AG10803 (cell line): Measurements from ENCODE around the gene KLF11.

Experiments used
- DNase-seq: peaks from one replicate; pipeline ENCODE4 v3.0.0; 2010; ENCODE audit warnings: low read depth
- H3K4me3 ChIP-seq: 2 replicates; pipeline ENCODE4 v1.5.1; 2011; ENCODE audit warnings: mild to moderate bottlenecking, low read length, control low read depth
- CTCF ChIP-seq: conservative IDR thresholded peaks from 2 replicates; pipeline ENCODE4 v1.5.1; 2011; ENCODE audit warnings: mild to moderate bottlenecking, low read length, control low read depth, inconsistent platforms

The KLF11 gene

DNA sequence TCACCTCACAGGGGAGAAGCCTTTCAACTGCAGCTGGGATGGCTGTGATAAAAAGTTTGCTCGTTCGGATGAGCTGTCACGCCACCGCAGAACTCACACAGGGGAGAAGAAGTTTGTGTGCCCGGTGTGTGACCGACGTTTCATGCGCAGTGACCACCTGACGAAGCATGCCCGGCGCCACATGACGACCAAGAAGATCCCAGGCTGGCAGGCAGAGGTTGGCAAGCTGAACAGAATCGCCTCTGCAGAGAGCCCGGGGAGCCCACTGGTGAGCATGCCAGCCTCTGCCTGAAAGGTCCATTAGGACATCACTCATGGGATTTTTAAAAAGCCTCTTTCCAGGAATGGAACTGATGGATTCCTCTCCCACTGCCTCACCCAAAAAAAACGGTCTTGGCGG, 8.9 kb downstream of the KLF11 start:
- no peak for TF ChIP-seq CTCF
- no peak overlapping the region for H3K4me3 ChIP-seq
- no peak for DNase-seq

DNA sequence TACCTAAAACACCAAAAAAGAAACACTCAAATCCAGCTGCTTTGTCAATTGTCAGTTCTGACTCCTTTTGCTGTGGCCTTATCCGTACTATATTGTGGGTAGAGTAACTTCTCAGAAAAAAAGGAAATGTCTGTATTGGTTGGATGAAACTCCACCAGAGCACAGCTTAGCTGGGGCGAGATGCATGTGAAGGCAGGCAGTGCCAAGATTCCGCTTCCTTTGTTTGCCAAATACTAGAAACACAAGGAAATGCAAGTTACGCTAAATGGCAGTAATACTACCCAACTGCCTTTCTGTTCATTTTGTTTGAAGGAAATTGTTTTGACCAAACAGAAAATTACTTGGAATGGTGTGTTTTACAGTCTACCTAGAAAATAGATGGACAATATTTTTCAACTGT, 10.0 kb downstream of the KLF11 start:
- TF ChIP-seq CTCF = no peak
- H3K4me3 ChIP-seq = no peak overlapping the region
- DNase-seq = no peak

DNA sequence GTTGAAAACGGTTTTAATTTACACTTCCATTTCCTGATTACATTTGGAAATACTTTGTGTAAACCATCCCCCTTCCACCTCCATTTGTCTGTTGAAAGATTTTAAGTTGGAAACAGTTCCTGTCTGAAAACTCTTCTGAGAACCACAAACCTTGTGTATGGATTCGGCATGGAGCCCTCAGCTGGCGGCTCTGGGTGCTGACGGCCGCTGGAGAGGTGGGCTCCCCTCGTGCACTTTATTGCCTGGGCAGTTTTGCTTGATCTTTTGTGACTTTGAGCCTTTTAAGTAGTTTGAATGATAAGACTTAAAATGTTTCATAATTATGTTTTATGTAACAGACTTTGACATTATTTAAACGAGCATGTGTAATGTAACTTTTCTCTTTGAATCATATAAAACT, 11.1 kb downstream of the KLF11 start:
- DNase-seq = no peak
- TF ChIP-seq CTCF = no peak
- H3K4me3 ChIP-seq = no peak overlapping the region

DNA sequence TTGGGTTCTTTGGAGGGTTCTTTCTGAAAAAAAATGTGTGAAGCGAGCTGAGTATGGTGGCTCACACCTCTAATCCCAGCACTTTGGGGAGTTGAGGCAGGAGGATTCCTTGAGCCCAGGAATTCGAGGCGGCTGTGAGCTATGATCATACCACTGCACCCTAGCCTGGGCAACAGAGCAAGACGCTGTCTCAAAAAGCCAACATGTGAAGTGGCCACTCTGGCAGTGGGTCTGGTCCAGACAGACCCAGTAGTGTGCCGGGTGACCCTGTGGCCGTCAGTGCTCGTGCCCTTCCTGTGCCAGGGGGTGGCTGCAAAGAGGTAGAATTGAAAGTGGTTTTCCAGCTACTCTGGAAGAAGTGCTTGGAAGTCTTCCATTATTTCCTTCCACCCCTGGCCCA, 11.6 kb downstream of the KLF11 start:
- no peak for TF ChIP-seq CTCF
- no peak overlapping the region for H3K4me3 ChIP-seq
- no peak for DNase-seq

GRCh38 chr2:10056439-10056838, 13.1 kb downstream of the KLF11 start:
- TF ChIP-seq CTCF = no peak
- DNase-seq = peak; percentile 12
- H3K4me3 ChIP-seq = no peak overlapping the region

DNA sequence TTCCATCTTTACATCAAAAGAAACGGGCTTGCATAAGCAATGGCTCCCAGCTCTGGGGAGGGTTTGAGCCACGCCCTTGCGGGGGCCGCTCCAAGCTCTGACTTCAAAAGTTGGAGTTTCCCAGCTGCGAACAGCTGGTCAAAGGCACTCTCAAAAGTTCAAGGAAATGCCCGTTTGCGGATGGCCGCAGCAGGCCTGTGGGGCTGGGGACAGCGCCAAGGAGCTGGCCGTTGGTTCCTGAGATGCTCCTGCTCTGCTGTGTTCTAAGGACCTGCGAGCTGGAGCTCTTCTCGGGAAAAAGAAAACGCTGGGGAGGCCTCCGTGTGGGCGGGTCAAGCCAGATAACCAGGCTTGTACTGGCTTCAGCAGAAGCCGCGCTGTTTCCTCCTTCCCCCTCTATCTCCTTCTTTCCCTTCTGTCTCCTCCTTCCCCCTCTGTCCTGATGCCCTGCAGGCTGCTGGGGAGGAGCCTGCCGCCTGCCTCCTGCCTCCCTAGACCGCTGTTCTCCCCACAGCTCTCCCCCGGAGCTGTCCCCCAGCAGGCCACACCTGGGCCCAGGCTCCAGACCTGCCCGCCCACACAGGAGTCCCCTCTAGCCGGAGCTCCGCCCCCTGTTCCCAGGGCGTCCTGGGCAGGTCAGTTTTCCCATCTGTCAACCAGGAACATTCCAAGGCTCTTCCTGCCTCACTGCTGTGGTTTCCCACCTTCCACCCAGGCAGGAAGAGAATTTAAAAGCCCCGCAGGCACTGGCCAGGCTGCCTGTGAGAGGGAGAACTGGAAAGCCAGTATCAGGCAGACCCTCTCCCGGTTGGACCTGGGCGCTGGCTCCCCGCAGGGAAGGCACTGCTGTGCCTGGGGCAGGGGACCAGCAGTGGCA, 14.1 kb downstream of the KLF11 start:
- peak overlapping the region; percentile 38 for H3K4me3 ChIP-seq
- DNase-seq = peak; percentile 80
- TF ChIP-seq CTCF = no peak; the same call in 1 of the 2 replicates

DNA sequence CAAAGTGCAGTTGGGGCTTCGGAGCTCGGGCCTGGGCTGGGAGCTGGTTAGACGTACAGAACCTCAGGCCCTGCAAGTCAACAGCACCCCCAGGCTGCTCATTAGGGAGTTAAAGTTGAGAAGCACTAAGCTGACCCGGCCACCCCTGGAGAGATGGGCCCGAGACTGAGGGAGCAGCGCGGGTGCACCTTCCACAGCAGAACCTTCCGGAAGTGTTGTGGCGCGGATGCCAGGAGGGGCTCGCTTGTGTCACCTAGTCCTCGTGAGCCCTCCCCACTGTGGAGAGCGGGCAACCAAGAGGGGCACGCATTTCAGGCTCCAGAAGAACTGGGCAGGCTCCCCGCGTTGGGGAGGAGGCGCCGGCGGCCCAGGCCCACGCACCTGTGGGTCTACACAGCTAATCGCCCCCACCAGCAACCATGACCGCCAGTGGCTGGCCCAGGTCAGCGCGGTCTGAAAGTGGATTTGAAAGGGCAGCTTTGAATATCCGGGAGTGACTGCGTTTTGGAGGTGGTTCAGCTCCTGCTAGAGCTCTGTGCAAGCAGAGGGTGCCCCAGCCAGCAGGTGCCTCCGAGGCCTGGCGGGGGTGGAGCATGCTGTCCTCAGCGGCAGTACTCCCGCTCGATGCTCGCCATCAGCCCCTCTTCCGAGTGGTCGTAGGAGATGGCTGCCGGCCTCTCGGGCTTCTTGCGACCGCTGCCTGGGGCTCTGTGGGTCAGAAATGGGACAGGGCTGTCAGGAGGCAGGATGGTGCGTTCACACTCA, 15.1 kb downstream of the KLF11 start:
- no peak overlapping the region for H3K4me3 ChIP-seq
- DNase-seq = no peak
- no peak for TF ChIP-seq CTCF
